Measurements from ENCODE around the gene TWIST2. TPM values are rescaled to one million over a fixed set of nuclear protein-coding genes. Genes with fewer than 3 reads are reported as not detected.

TWIST2 gene
- total RNA-seq, 1 donor from 2014 or later = not detected

- H3K36me3 Mint-ChIP-seq (ENCODE audit: low read depth) = no peaks in the 10 kb centered on the region
- intact Hi-C loops (cut with micrococcal nuclease) = no loop called here
- DNase-seq = no peak
- peaks cover 6% of the 10 kb centered on the region for H3K9me3 Mint-ChIP-seq
- H3K27ac Mint-ChIP-seq = no peak overlapping the region
- no peak overlapping the region for H3K4me3 Mint-ChIP-seq
- peaks cover 3% of the 10 kb centered on the region for H3K4me1 Mint-ChIP-seq
- peaks cover 2% of the 10 kb centered on the region for H3K27me3 Mint-ChIP-seq
These were observed 18.9 kb downstream of the TWIST2 start for GRCh38 chr2:238866656-238867277.

- H3K27me3 Mint-ChIP-seq = no peaks in the 10 kb centered on the region
- H3K9me3 Mint-ChIP-seq = peaks cover 7% of the 10 kb centered on the region
- peaks cover 3% of the 10 kb centered on the region for H3K4me1 Mint-ChIP-seq
- H3K36me3 Mint-ChIP-seq (ENCODE audit: low read depth) = no peaks in the 10 kb centered on the region
- intact Hi-C loops (cut with micrococcal nuclease) = no loop called here
- H3K27ac Mint-ChIP-seq = no peak overlapping the region
- DNase-seq = no peak
- H3K4me3 Mint-ChIP-seq = no peak overlapping the region
These were observed 20.2 kb downstream of the TWIST2 start for GRCh38 chr2:238868067-238868524.

GRCh38 chr2:238868616-238869292, 20.9 kb downstream of the TWIST2 start:
- Mint-ChIP-seq H3K36me3 (ENCODE audit: low read depth) (no peaks in the 10 kb centered on the region), H3K4me1 (peaks cover 3% of the 10 kb centered on the region), H3K27me3 (no peaks in the 10 kb centered on the region), H3K27ac (no peak overlapping the region), H3K9me3 (peaks cover 7% of the 10 kb centered on the region), H3K4me3 (no peak overlapping the region)
- intact Hi-C loops (cut with micrococcal nuclease) = no loop called here
- DNase-seq = no peak

GRCh38 chr2:238869293-238870124, 21.6 kb downstream of the TWIST2 start:
- no peak for DNase-seq
- Mint-ChIP-seq H3K36me3 (ENCODE audit: low read depth) (no peaks in the 10 kb centered on the region), H3K27me3 (no peaks in the 10 kb centered on the region), H3K4me3 (no peak overlapping the region), H3K9me3 (peaks cover 7% of the 10 kb centered on the region), H3K4me1 (no peaks in the 10 kb centered on the region), H3K27ac (peak overlapping the region; percentile 42)
- intact Hi-C loops (cut with micrococcal nuclease) = no loop called here

- H3K4me1 Mint-ChIP-seq = no peaks in the 10 kb centered on the region
- no peak for DNase-seq
- H3K9me3 Mint-ChIP-seq = peaks cover 7% of the 10 kb centered on the region
- intact Hi-C loops (cut with micrococcal nuclease) = no loop called here
- no peaks in the 10 kb centered on the region for H3K36me3 Mint-ChIP-seq (ENCODE audit: low read depth)
- H3K27ac Mint-ChIP-seq = no peak overlapping the region
- no peaks in the 10 kb centered on the region for H3K27me3 Mint-ChIP-seq
- no peak overlapping the region for H3K4me3 Mint-ChIP-seq
These were observed 22.4 kb downstream of the TWIST2 start for GRCh38 chr2:238870261-238870660.

GRCh38 chr2:238872026-238872425, 24.1 kb downstream of the TWIST2 start:
- no peaks in the 10 kb centered on the region for H3K27me3 Mint-ChIP-seq
- no peaks in the 10 kb centered on the region for H3K4me1 Mint-ChIP-seq
- intact Hi-C loops (cut with micrococcal nuclease) = no loop called here
- no peak for DNase-seq
- no peak overlapping the region for H3K27ac Mint-ChIP-seq
- H3K4me3 Mint-ChIP-seq = no peak overlapping the region
- H3K36me3 Mint-ChIP-seq (ENCODE audit: low read depth) = no peaks in the 10 kb centered on the region
- peaks cover 7% of the 10 kb centered on the region for H3K9me3 Mint-ChIP-seq

GRCh38 chr2:238872628-238873380, 24.9 kb downstream of the TWIST2 start:
- Mint-ChIP-seq H3K27ac (no peak overlapping the region), H3K36me3 (ENCODE audit: low read depth) (no peaks in the 10 kb centered on the region), H3K27me3 (no peaks in the 10 kb centered on the region), H3K4me3 (no peak overlapping the region), H3K9me3 (peaks cover 7% of the 10 kb centered on the region), H3K4me1 (no peaks in the 10 kb centered on the region)
- intact Hi-C loops (cut with micrococcal nuclease) = no loop called here
- DNase-seq = no peak

GRCh38 chr2:238873381-238873801, 25.5 kb downstream of the TWIST2 start:
- Mint-ChIP-seq H3K27me3 (no peaks in the 10 kb centered on the region), H3K27ac (no peak overlapping the region), H3K36me3 (ENCODE audit: low read depth) (no peaks in the 10 kb centered on the region), H3K4me1 (no peaks in the 10 kb centered on the region), H3K4me3 (no peak overlapping the region), H3K9me3 (peaks cover 7% of the 10 kb centered on the region)
- intact Hi-C loops (cut with micrococcal nuclease) = no loop called here
- no peak for DNase-seq

GRCh38 chr2:238873841-238874240, 26.0 kb downstream of the TWIST2 start:
- no peak for DNase-seq
- Mint-ChIP-seq H3K9me3 (peaks cover 7% of the 10 kb centered on the region), H3K4me1 (no peaks in the 10 kb centered on the region), H3K27me3 (no peaks in the 10 kb centered on the region), H3K36me3 (ENCODE audit: low read depth) (no peaks in the 10 kb centered on the region), H3K4me3 (no peak overlapping the region), H3K27ac (no peak overlapping the region)
- intact Hi-C loops (cut with micrococcal nuclease) = no loop called here

- Mint-ChIP-seq H3K4me3 (no peak overlapping the region), H3K27me3 (no peaks in the 10 kb centered on the region), H3K9me3 (peaks cover 7% of the 10 kb centered on the region), H3K27ac (no peak overlapping the region), H3K36me3 (ENCODE audit: low read depth) (no peaks in the 10 kb centered on the region), H3K4me1 (no peaks in the 10 kb centered on the region)
- no peak for DNase-seq
- intact Hi-C loops (cut with micrococcal nuclease) = no loop called here
These were observed 26.6 kb downstream of the TWIST2 start for GRCh38 chr2:238874330-238875050.

GRCh38 chr2:238875101-238875470, 27.2 kb downstream of the TWIST2 start:
- no peak for DNase-seq
- no peak overlapping the region for H3K27ac Mint-ChIP-seq
- intact Hi-C loops (cut with micrococcal nuclease) = no loop called here
- no peaks in the 10 kb centered on the region for H3K36me3 Mint-ChIP-seq (ENCODE audit: low read depth)
- H3K4me3 Mint-ChIP-seq = no peak overlapping the region
- no peaks in the 10 kb centered on the region for H3K4me1 Mint-ChIP-seq
- peaks cover 4% of the 10 kb centered on the region for H3K9me3 Mint-ChIP-seq
- H3K27me3 Mint-ChIP-seq = no peaks in the 10 kb centered on the region

GRCh38 chr2:238875471-238876231, 27.8 kb downstream of the TWIST2 start:
- intact Hi-C loops (cut with micrococcal nuclease) = no loop called here
- Mint-ChIP-seq H3K27ac (no peak overlapping the region), H3K4me3 (no peak overlapping the region), H3K27me3 (no peaks in the 10 kb centered on the region), H3K9me3 (peaks cover 4% of the 10 kb centered on the region), H3K36me3 (ENCODE audit: low read depth) (no peaks in the 10 kb centered on the region), H3K4me1 (no peaks in the 10 kb centered on the region)
- no peak for DNase-seq

GRCh38 chr2:238876232-238876630, 28.3 kb downstream of the TWIST2 start:
- intact Hi-C loops (cut with micrococcal nuclease) = no loop called here
- no peaks in the 10 kb centered on the region for H3K27me3 Mint-ChIP-seq
- H3K36me3 Mint-ChIP-seq (ENCODE audit: low read depth) = no peaks in the 10 kb centered on the region
- no peak overlapping the region for H3K4me3 Mint-ChIP-seq
- no peak for DNase-seq
- no peaks in the 10 kb centered on the region for H3K4me1 Mint-ChIP-seq
- no peak overlapping the region for H3K27ac Mint-ChIP-seq
- peaks cover 4% of the 10 kb centered on the region for H3K9me3 Mint-ChIP-seq

Measured in activated CD4-positive, alpha-beta T cell treated with anti-CD3 and anti-CD28 coated beads, Interleukin-2, amount 10 ng/mL, durations not matched to agents 24 days and 14 days (primary cell).